Small intestine (tissue), 16 donors: ENCODE measurements around the gene TIMM21. TPM values are rescaled to one million over a fixed set of nuclear protein-coding genes. Genes with fewer than 3 reads are reported as not detected.

Experiments
- DNase-seq, 2 donors: peaks; one replicate each; pipeline versions ENCODE4 v3.0.0 to v3.0.0-alpha.2; 2013
- FAIRE-seq: peaks from 2 replicates; lab custom pipeline; 2012; peaks lifted over from hg19 to GRCh38; lab: Jason Lieb, UNC
- H3K27ac ChIP-seq, 3 donors: one replicate each; pipeline ENCODE4 v1.5.1; 2013; ENCODE audit warnings: low read length in 2 of 3, mild to moderate bottlenecking in 2 of 3, control low read depth in 1 of 3, inconsistent platforms in 1 of 3, low read depth in 1 of 3, moderate library complexity in 1 of 3
- H3K27me3 ChIP-seq, 3 donors: one replicate each; pipeline ENCODE4 v1.6.1; 2013; ENCODE audit warnings: low read length in 3 of 3, inconsistent platforms in 1 of 3; ENCODE audit not compliant: control insufficient read depth in 3 of 3, insufficient read depth in 3 of 3
- H3K36me3 ChIP-seq, 3 donors: one replicate each; pipeline ENCODE4 v1.6.1; 2013; ENCODE audit warnings: low read length in 3 of 3, inconsistent platforms in 1 of 3, low read depth in 1 of 3, mild to moderate bottlenecking in 1 of 3, moderate library complexity in 1 of 3; ENCODE audit not compliant: control insufficient read depth in 3 of 3, insufficient read depth in 2 of 3
- H3K4me1 ChIP-seq, 3 donors: one replicate each; pipeline ENCODE4 v1.6.1; 2013; ENCODE audit warnings: low read length in 2 of 3, inconsistent platforms in 1 of 3, low read depth in 1 of 3, mild to moderate bottlenecking in 1 of 3, moderate library complexity in 1 of 3; ENCODE audit not compliant: control insufficient read depth in 3 of 3, insufficient read depth in 2 of 3
- H3K4me3 ChIP-seq, 3 donors: one replicate each; pipeline ENCODE4 v1.5.1; 2013; ENCODE audit warnings: low read length in 3 of 3, control low read depth in 1 of 3, inconsistent platforms in 1 of 3, low read depth in 1 of 3, mild to moderate bottlenecking in 1 of 3, moderate library complexity in 1 of 3
- H3K9me3 ChIP-seq, 2 donors: one replicate each; pipeline ENCODE4 v1.6.1; 2013; ENCODE audit warnings: low read depth in 1 of 2, low read length in 1 of 2; ENCODE audit not compliant: control insufficient read depth in 2 of 2, insufficient read depth in 1 of 2
- WGBS, 3 donors: extraction: QIAGEN DNeasy Blood & Tissue Kit; methylation state at CpG; one replicate each; pipeline ENCODE4 v1.1.7; 2013; 5-methylcytosine and 5-hydroxymethylcytosine counted together
- long read RNA-seq, 10 donors: transcript quantifications; one replicate each; lab custom pipeline, GENCODE V29; 2026
- polyA plus RNA-seq, 4 donors: library from polyadenylated mRNA; stranded (reverse) in 3 of 4; unstranded in 1 of 4; fragments of 200-250 nt in 3 of 4; fragments of 120-200 nt in 1 of 4; gene quantifications; one replicate each; pipeline versions ENCODE4 v1.2.1 to v1.2.3, GENCODE V29; 2013
- donor health status: healthy with polysubstance abuse.
- donor health status: control.
- donor health status: control.
- donor health status: Bipolar disorder and iron deficiency.
- donor health status: healthy.

TIMM21 gene, protein sequence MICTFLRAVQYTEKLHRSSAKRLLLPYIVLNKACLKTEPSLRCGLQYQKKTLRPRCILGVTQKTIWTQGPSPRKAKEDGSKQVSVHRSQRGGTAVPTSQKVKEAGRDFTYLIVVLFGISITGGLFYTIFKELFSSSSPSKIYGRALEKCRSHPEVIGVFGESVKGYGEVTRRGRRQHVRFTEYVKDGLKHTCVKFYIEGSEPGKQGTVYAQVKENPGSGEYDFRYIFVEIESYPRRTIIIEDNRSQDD
- polyA plus RNA-seq = 10 to 100 TPM in 3 of 4 donors, 1 to 10 TPM in 1; 9.2 to 31.2 (median 21.8) TPM
- long read RNA-seq, donor 1 = 0 reads
- long read RNA-seq, donor 2, partial matches to known transcripts = 0 of 4 reads
- long read RNA-seq, donor 2, other reads (novel, unspliced or antisense) = 0 of 4 reads
- long read RNA-seq, donor 3, transcript TIMM21-201 (6 exons, 3,095 nt) = major isoform, 7 of 10 reads
- long read RNA-seq, donor 3, partial matches to known transcripts = 0 of 10 reads
- long read RNA-seq, donor 3, other reads (novel, unspliced or antisense) = 0 of 10 reads
- long read RNA-seq, donor 4 = 0 reads
- long read RNA-seq, donor 5, partial matches to known transcripts = 0 of 3 reads
- long read RNA-seq, donor 5, other reads (novel, unspliced or antisense) = 0 of 3 reads
- long read RNA-seq, donor 6, partial matches to known transcripts = 0 of 7 reads
- long read RNA-seq, donor 6, other reads (novel, unspliced or antisense) = 0 of 7 reads
- long read RNA-seq, donor 7, transcript TIMM21-201 (6 exons, 3,095 nt) = major isoform, 32 of 43 reads
- long read RNA-seq, donor 7, transcript TIMM21-205 (3 exons, 579 nt) = minor isoform, 9 of 43 reads
- long read RNA-seq, donor 7, partial matches to known transcripts = 0 of 43 reads
- long read RNA-seq, donor 7, other reads (novel, unspliced or antisense) = 0 of 43 reads
- long read RNA-seq, donor 8, partial matches to known transcripts = 0 of 2 reads
- long read RNA-seq, donor 8, other reads (novel, unspliced or antisense) = 0 of 2 reads
- long read RNA-seq, donor 9, partial matches to known transcripts = 0 of 3 reads
- long read RNA-seq, donor 9, other reads (novel, unspliced or antisense) = 0 of 3 reads
- long read RNA-seq, donor 10, transcript TIMM21-201 (6 exons, 3,095 nt) = major isoform, 8 of 11 reads
- long read RNA-seq, donor 10, partial matches to known transcripts = 0 of 11 reads
- long read RNA-seq, donor 10, other reads (novel, unspliced or antisense) = 0 of 11 reads

DNA sequence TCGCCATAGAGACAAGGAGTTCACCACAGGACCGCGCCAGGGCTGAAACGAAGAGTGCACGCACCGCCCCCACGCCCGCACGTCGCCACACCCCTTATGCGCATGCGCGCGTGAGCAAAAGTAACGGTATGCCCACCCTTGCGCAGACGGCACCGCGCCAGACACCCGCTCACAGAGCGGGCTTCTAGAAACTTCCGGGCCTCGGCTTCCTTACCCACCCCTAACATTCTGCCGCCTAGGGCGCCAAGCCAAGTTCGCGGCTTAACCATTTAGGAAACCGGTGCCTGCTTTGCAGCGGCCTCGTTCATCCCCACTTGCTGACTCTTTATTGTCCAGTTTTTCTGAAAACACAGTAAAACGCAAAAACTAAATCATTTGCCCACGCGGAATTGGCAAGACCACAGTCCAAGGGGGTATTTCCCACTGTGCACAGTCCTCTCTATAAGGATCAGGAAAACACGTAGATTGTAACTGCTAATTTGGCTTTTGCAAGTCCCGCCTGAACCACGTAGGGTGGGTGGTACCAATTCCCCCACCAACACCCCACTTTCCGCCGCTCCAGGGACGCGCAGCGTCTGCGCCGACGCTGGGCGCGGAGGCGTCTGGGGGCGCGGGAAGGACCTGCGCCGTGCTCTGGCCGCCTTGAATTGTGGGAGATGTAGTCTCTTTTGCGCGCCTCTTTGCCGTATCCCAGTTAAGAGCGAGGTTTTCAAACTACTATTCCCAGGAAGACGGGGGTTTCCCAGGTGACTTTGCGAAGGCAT, at the start of gene TIMM21, which contains the start of gene FBXO15:
TIMM21 (plus strand) TSS at position 745 of the 764 bp plus-strand sequence. CDS start 286 bp downstream, outside the sequence.
FBXO15 (minus strand) TSS at position 56 of the 764 bp plus-strand sequence; CDS start at position 7, 49 bp downstream.
- Histone ChIP-seq H3K36me3 (peaks cover 0 to 18% (median 0%) of the 10 kb centered on the region in 3 donors), H3K4me3 (peak within 1 kb of the TSS; percentile 60 to 82 (median 79)), H3K9me3 (no peaks in the 10 kb centered on the region), H3K4me1 (peaks cover 5 to 9% (median 7%) of the 10 kb centered on the region in 3 donors), H3K27me3 (peaks cover 0 to 2% (median 0%) of the 10 kb centered on the region in 3 donors), H3K27ac (peak within 1 kb of the TSS; percentile 85 to 96 (median 93))
- FAIRE-seq = no peak
- WGBS, 3 donors = 0 to 1% (median 0%) methylated on average over 58 of the region's 58 CpGs
- DNase-seq = peak; percentile 97 to 98

DNA sequence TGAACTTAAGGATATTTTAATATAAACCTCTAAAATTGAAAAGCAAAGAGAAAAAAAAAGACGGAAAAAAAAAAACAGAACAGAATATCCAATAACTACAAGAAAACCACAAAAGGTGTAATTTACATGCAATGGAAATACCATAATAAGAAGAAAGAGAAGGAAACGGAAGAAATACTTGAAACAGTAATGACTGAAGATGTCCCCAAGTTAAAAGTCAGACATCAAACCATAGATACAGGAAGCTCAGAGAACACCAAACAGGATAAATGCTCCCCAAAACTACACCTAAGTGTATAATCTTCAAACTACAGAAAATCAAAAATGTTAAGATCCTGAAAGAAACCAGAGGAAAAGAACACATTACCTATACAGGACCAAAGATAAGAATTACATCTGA, 39.9 kb upstream of the TIMM21 start:
- H3K27ac ChIP-seq = no peak overlapping the region
- FAIRE-seq = no peak
- peaks cover 0 to 9% of the 10 kb centered on the region in 2 donors for H3K9me3 ChIP-seq
- no peaks in the 10 kb centered on the region for H3K27me3 ChIP-seq
- no peaks in the 10 kb centered on the region for H3K4me1 ChIP-seq
- WGBS, 3 donors = 71 to 90% (median 85%) methylated on average over 2 of the region's 2 CpGs
- no peak for DNase-seq
- H3K4me3 ChIP-seq = no peak overlapping the region
- no peaks in the 10 kb centered on the region for H3K36me3 ChIP-seq

DNA sequence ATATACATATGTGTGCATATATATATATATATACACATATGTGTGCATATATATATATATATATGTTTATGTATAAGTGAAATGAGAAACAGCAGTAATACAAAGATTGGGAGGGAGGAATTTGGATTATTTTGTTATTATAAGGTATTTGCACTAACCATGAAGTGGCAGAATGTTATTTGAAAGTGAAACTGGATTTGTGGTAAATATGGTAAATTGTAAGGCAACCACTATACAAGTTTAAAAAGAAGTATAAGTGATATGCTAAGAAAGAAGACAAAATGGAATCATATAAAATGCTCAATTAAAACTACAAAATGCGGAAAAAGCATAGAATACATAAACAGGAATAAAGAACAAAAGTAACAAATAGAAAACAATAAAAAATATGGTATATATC, 38.2 kb upstream of the TIMM21 start:
- Histone ChIP-seq H3K4me1 (peaks cover 0 to 12% (median 0%) of the 10 kb centered on the region in 3 donors), H3K27me3 (no peaks in the 10 kb centered on the region), H3K9me3 (peaks cover 0 to 9% of the 10 kb centered on the region in 2 donors), H3K27ac (peak overlapping the region in 1 of 3 donors; percentile 74), H3K36me3 (no peaks in the 10 kb centered on the region), H3K4me3 (no peak overlapping the region)
- 91 to 97% (median 94%) methylated on average over 1 of the region's 1 CpG for WGBS, 3 donors
- no peak for FAIRE-seq
- no peak for DNase-seq

DNA sequence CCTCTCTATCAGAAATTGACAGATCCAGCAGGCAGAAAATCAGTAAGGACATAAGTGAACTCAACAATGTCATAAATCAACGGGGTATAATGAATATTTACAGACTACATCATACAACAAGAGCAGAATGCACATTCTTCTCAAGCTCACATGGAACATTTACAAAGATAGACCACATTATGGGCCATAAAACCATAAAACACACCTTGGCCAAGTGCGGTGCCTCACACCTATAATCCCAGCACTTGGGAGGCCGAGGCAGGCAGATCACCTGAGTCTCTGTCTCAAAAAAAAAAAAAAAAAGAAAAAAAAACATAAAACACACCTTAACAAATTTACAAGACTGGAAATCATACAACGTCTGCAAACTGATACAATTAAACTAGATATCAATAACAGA, 37.3 kb upstream of the TIMM21 start:
- H3K4me1 ChIP-seq = peaks cover 0 to 14% (median 0%) of the 10 kb centered on the region in 3 donors
- no peak for FAIRE-seq
- H3K27me3 ChIP-seq = no peaks in the 10 kb centered on the region
- peak overlapping the region in 1 of 3 donors; percentile 74 for H3K27ac ChIP-seq
- H3K9me3 ChIP-seq = peaks cover 0 to 9% of the 10 kb centered on the region in 2 donors
- WGBS, 3 donors = 22 to 64% (median 33%) methylated on average over 4 of the region's 4 CpGs
- H3K36me3 ChIP-seq = no peaks in the 10 kb centered on the region
- no peak overlapping the region for H3K4me3 ChIP-seq
- DNase-seq = peak; percentile 31 to 88

DNA sequence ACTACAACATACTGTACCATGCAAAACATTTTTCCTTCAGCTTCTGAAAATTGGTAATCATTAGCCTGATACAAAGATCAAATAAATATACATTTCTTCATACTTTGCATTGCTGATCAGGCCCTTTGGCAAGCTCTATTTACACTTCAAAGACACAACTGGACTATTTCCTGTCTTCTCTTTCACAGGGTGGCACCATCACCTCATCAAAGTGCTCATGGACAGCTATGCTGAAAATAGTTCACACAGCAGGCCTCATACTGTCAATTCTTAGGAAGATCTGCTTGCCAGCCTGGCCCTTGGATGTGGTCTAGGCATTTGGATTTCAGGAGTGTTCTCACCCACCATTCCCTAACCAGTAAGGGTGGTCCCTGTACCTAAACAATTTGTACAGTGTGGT, 34.6 kb upstream of the TIMM21 start:
- DNase-seq = no peak
- peaks cover 0 to 18% (median 0%) of the 10 kb centered on the region in 3 donors for H3K4me1 ChIP-seq
- H3K27ac ChIP-seq = no peak overlapping the region
- H3K9me3 ChIP-seq = peaks cover 0 to 4% of the 10 kb centered on the region in 2 donors
- FAIRE-seq = no peak
- no peaks in the 10 kb centered on the region for H3K36me3 ChIP-seq
- no peak overlapping the region for H3K4me3 ChIP-seq
- H3K27me3 ChIP-seq = no peaks in the 10 kb centered on the region

DNA sequence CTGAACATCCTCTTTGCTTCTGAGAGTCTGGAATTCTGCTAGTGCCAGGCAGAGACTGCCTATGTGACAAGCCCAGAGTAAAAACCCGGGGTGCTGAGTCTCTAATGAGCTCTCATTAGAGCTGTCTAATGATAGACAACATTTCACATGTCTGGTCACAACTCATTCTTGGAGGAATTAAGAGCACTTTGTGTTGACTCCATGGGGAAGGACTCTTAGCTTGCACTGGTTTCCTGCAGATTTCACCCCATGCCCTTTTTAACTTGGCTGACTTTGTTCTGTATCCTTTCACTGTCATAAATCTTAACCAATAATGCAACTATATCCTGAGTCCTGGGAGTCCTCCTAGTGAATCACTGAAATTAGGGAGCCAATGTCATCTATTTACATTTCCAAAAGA, 34.2 kb upstream of the TIMM21 start:
- H3K36me3 ChIP-seq = no peaks in the 10 kb centered on the region
- peaks cover 0 to 4% of the 10 kb centered on the region in 2 donors for H3K9me3 ChIP-seq
- H3K4me1 ChIP-seq = peaks cover 0 to 18% (median 0%) of the 10 kb centered on the region in 3 donors
- H3K4me3 ChIP-seq = no peak overlapping the region
- no peak for DNase-seq
- 49 to 81% (median 73%) methylated on average over 1 of the region's 1 CpG for WGBS, 3 donors
- no peak overlapping the region for H3K27ac ChIP-seq
- no peaks in the 10 kb centered on the region for H3K27me3 ChIP-seq
- FAIRE-seq = no peak

DNA sequence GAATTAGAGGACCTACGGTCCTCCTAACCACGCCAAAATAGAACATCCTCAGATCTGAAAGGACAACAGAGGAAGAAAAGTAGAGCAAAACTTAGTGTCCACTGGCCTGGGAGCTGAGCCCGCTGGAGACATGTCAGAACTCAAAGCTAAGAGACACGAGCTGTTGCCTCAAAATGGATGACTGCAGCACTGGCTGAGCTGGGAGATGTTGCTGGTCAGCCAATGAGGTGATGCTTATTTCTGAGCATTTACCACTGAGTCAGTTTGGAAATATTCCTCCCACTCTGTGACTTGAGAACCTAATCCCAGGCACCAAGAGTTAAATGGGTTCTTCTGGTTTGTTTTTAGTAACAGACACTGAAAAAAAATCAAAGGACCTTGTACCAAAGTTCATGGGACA, 33.3 kb upstream of the TIMM21 start:
- DNase-seq = peak in 1 of 2 donors; percentile 21

More for the DNA sequence above, 33.3 kb upstream of the TIMM21 start:
- H3K9me3 ChIP-seq = peaks cover 0 to 4% of the 10 kb centered on the region in 2 donors
- no peaks in the 10 kb centered on the region for H3K36me3 ChIP-seq
- FAIRE-seq = no peak
- peaks cover 0 to 18% (median 0%) of the 10 kb centered on the region in 3 donors for H3K4me1 ChIP-seq
- H3K4me3 ChIP-seq = no peak overlapping the region
- no peaks in the 10 kb centered on the region for H3K27me3 ChIP-seq
- H3K27ac ChIP-seq = peak overlapping the region in 1 of 3 donors; percentile 17
- 61 to 73% (median 71%) methylated on average over 4 of the region's 4 CpGs for WGBS, 3 donors
